Omental fat pad (tissue), 4 donors: ENCODE measurements around the gene RENBP. TPM values are rescaled to one million over a fixed set of nuclear protein-coding genes. Genes with fewer than 3 reads are reported as not detected.

ENCODE experiments used
- ATAC-seq: fragments of 150-250 bp; one replicate; pipeline ENCODE4 v1.9.1; 2016; ENCODE audit warnings: mild to moderate bottlenecking, moderate library complexity; ENCODE audit not compliant: low FRiP score
- DNase-seq: peaks from one replicate; pipeline ENCODE4 v3.0.0-alpha.2; 2019; ENCODE audit warnings: low spot score
- total RNA-seq, 4 donors: library from RNA; depleted of rRNA; stranded (reverse); fragments of >200 nt; gene quantifications; one replicate each; pipeline ENCODE4 v1.1.0, GENCODE V29; 2016
- TF ChIP-seq, protein P1 (sequence below), 3 donors: fragments of 450-650 bp; IDR thresholded peaks; one replicate each; pipeline ENCODE4 v1.5.1; 2016 to 2017; ENCODE audit warnings: antibody characterized with exemption in 3 of 3, mild to moderate bottlenecking in 3 of 3, moderate library complexity in 2 of 3

RENBP gene
- total RNA-seq, 4 donors from 2014 or later: 7.8 to 33.0 (median 26.5) TPM

DNA sequence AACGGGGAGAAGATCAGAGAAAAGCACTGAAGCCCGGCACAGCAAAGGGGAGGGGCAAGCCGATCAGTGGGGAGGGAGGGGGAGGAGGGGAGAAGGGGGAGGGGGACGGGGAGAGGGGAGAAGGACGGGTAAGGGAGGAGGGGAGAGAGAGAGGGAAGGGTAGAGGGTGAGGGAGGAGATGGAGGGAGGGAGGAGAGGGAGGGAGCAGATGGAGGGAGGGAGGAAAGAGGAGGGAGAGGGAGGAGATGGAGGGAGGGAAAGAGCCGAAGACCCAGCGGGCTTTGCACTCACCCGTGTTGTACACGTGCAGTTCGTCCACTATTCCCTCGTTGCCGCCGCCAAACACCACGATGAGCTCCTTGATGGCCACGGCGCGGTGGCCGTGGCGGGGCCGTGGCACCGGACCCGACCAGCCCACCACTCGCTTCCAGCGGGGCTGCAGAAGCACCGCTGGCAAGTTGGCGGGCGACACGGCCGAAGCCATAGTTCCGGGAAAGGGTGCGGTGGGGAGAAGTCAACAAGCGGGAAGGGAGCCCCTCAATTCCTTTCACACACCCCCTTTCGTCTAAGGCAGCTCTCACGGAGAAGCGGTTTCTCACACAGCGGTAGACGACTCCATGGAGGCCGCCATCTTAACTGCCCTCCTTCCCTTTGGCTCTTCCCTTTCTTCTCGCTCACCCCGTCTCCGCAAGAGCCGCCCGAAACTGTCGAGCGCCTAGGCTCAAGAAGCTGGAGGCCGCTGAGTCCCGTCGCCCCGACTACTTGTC is 26.1 kb upstream of the RENBP start:
- DNase-seq (no peak), ATAC-seq (peak; percentile 2)
- TF ChIP-seq, protein P1, sequence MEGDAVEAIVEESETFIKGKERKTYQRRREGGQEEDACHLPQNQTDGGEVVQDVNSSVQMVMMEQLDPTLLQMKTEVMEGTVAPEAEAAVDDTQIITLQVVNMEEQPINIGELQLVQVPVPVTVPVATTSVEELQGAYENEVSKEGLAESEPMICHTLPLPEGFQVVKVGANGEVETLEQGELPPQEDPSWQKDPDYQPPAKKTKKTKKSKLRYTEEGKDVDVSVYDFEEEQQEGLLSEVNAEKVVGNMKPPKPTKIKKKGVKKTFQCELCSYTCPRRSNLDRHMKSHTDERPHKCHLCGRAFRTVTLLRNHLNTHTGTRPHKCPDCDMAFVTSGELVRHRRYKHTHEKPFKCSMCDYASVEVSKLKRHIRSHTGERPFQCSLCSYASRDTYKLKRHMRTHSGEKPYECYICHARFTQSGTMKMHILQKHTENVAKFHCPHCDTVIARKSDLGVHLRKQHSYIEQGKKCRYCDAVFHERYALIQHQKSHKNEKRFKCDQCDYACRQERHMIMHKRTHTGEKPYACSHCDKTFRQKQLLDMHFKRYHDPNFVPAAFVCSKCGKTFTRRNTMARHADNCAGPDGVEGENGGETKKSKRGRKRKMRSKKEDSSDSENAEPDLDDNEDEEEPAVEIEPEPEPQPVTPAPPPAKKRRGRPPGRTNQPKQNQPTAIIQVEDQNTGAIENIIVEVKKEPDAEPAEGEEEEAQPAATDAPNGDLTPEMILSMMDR (IDR thresholded peaks at IDR 0.05): no peak

DNA sequence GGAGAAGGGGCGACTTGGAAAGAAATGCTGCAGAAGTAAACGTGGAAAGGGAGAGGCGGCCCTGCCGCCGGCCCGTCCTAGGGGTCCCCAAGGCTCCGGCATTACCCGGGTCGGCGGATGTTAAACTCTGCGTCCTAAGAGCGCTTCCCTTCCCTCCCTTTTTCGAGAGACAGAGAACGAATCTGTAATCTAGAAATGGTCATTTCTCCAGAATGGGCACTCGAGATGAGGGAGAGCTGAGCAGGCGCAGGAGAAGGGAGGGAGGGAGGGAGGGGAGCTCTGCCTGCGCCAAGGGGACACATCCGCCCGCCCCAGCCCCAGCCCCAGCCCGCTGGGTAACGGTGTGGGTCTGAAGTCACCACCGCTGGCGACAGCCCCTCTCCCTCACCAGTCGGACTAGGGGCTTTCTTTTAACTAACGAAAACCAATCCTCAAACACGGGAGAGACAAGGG is 25.5 kb upstream of the RENBP start:
- no peak for ATAC-seq
- TF ChIP-seq, protein P1 (IDR thresholded peaks at IDR 0.05): no peak
- no peak for DNase-seq

DNA sequence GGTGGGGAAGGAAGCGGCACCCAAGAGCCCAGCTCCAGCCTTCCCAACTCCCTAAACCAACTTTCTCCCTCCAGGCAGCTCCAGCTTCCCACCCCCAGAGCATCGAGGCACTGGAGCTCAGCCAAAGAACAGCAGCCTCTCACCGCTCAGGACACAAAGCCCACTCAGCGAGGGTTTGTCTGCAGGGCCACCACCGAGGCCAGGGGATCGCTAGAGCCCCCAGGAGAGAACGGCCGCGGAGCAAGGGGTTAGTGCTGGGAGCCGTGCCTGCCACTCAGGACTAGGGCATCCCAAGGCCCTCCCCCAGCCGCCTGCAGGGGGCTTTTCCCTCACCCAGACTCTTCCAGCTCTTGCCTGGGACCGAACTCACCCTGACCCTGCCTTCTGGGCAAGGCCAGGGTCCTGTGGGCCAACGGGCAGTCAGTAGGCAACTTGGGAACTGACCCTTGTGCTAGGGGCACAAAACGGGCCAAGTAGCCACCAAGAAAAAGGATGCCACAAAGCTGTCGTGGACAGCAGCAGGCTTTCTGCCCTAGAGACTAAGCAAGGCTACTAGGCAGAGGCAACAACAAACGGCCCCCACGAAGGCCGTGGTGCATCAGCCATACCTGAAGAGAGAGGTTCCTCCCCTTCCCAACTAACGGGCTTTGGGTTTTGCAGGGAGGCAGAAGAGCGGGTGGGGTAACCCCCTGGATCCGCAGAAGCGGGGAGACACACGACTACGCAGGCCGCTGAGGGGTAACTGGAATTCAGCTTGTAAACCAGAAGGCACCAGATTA is 24.9 kb upstream of the RENBP start:
- DNase-seq (no peak), ATAC-seq (no peak)
- TF ChIP-seq, protein P1 (IDR thresholded peaks at IDR 0.05): no peak

DNA sequence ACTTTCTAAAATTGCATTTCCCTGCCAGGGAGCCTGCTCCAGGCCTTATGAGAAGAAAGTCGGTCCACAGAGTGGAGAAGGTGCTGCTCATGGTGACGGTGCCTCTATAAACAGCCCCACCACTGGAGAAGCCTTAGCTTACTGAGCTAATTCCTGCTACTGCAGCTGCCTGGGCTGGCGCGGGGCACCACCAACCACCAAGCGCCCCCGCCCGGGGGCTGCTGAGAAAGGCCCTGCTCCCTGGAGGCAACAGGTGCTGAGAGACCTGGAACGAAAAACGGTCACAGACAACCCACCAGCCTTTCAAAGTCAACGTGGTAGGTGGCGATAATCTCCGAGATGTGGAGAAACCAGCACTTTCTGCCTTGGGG is 24.3 kb upstream of the RENBP start:
- TF ChIP-seq, protein P1 (IDR thresholded peaks at IDR 0.05): no peak
- ATAC-seq (no peak), DNase-seq (no peak)

DNA sequence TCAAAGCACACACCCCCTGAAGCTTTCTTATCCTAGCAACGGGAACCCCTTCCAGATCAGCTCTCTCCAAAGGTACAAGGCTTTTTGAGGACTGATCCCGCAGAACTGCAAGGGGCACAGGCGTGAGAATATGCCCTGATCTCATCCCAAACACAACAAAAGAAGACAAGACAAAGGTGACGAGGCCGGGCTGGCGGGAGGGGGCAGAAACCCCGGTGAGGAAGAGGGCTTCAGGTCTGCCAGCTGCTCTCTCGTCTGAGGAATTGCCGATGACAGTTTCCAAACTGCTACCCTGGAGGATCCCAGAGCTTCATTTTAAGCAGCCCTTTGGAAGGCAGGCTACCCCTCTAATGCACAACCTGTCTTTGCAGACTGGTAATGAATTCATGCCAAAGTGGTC is 23.8 kb upstream of the RENBP start:
- TF ChIP-seq, protein P1 (IDR thresholded peaks at IDR 0.05): no peak
- DNase-seq: no peak
- ATAC-seq: no peak

DNA sequence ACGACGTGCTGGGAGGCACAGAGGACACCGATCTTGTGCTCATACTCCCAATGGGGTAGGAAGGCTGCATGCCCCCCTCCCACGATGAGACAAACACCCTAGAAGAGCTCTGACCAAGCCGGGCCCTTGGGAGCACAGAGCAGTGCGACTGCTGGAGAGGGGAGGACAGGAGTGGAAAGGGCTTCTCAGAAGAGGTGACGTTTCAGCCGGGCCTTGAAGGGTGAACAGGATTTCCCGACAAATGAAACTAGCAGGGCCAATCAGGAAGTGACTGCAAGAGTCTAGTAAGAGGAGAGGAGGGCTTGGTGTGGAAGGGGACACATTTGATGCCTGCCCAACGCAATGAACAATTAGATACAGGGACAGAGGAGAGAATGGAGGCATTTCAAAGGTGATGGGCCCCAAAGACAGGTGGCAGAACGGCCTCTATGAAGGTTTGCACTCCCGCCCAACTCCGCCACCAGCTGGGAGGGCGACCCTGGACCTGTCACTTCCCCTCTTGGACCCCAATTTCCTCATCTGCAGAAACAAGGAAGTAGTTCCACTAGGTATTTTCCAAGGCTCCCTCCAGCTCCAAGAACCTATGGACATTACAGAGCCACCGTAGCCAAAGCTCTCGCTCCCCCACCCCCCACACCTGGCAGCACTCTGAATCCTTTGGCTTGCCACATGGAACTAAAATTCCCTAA is 23.2 kb upstream of the RENBP start:
- ATAC-seq (no peak), DNase-seq (no peak)
- TF ChIP-seq, protein P1 (IDR thresholded peaks at IDR 0.05): no peak
